Umbilical cord (tissue), 2 donors: Measurements from ENCODE around the gene DSCAM. TPM values are rescaled to one million over a fixed set of nuclear protein-coding genes. Genes with fewer than 3 reads are reported as not detected.
"Not testable (repeated sequence)": the region's sequence is repeated elsewhere in the genome, so short reads cannot be mapped to it uniquely, and the experiment has no call there.

Source experiments
- DNase-seq: peaks from one replicate; pipeline ENCODE4 v3.0.0-alpha.2; 2015; ENCODE audit warnings: low spot score
- total RNA-seq: library from RNA; depleted of rRNA; stranded (reverse); fragments of >200 nt; gene quantifications from one replicate; pipeline ENCODE4 v1.2.3, GENCODE V29; 2014; ENCODE audit warnings: low replicate concordance; ENCODE audit not compliant: insufficient read depth

Gene DSCAM
- total RNA-seq, 1 donor from 2014 or later, result 0.24 TPM

GRCh38 chr21:40182491-40182890 lies 664.5 kb downstream of the DSCAM start:
- DNase-seq, result not testable (repeated sequence)

GRCh38 chr21:40179166-40179565 lies 667.8 kb downstream of the DSCAM start:
- no peak for DNase-seq

- no peak for DNase-seq
These were observed 668.2 kb downstream of the DSCAM start for GRCh38 chr21:40178726-40179125.

- no peak for DNase-seq
These were observed 669.0 kb downstream of the DSCAM start for GRCh38 chr21:40177979-40178378.

GRCh38 chr21:40176724-40177123 lies 670.2 kb downstream of the DSCAM start:
- DNase-seq, result no peak

- DNase-seq, result no peak
These were observed 673.1 kb downstream of the DSCAM start for GRCh38 chr21:40173816-40174215.

DNA sequence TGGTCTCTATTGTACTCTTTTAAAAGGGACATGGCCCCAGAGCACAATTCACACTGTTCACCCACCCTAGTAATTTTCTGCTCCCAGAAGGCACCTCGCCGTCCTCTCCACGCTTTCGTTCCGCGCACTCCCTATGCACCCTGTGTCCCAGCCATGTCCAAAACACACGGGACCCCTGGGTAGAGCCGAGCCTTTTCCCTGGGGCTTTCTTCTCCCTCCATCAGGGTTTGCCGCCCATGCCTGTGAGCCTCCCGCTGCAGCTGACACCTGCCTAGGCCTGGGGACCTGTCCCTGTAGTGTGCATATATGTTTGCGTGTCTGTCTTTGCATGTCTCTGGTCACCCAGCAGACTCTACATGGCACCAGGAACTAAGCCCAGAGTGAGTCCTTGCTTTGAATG lies 677.0 kb downstream of the DSCAM start:
- DNase-seq, result no peak

- no peak for DNase-seq
These were observed 680.6 kb downstream of the DSCAM start for GRCh38 chr21:40166291-40166843.

DNA sequence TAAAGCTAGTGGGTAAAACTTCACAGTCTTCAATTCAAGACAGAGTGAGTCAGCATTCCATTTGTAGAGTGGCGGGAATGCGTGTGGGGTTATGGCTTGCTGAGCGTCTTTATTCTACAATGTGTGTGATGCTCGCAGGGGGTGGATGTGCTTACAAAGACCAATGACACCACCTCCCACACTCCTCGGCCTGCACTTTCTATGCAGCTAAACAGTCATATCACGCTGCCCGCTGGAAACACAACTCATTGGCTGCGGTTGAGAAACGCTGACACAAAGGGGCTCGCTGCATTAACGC lies 681.2 kb downstream of the DSCAM start:
- DNase-seq, result no peak

- DNase-seq, result no peak
These were observed 681.8 kb downstream of the DSCAM start for GRCh38 chr21:40164905-40165772.

GRCh38 chr21:40162075-40162474 lies 684.9 kb downstream of the DSCAM start:
- DNase-seq, result no peak

GRCh38 chr21:40160911-40161310 lies 686.0 kb downstream of the DSCAM start:
- DNase-seq, result no peak

- DNase-seq, result no peak
These were observed 688.6 kb downstream of the DSCAM start for GRCh38 chr21:40158366-40158765.

DNA sequence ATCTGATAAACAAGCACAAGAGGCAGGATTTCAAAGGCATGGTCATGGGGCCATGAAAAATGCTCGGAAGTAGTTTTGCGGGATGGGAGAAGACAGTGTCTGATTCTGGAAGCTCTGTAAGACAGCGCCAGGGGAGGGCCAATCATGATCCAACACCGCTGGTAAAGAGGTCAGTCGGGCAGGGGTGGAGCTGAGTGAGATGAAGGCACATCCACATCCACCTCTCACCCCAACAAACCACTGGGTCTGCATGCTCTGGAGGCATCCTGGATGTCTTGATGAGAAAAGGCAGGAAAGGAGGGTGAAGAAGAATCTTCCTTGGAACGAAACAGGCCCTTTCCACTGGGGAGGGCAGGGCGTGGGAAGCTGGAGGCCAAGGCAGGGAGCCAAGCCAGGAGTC lies 691.4 kb downstream of the DSCAM start:
- no peak for DNase-seq

GRCh38 chr21:40153351-40153750 lies 693.6 kb downstream of the DSCAM start:
- no peak for DNase-seq

DNA sequence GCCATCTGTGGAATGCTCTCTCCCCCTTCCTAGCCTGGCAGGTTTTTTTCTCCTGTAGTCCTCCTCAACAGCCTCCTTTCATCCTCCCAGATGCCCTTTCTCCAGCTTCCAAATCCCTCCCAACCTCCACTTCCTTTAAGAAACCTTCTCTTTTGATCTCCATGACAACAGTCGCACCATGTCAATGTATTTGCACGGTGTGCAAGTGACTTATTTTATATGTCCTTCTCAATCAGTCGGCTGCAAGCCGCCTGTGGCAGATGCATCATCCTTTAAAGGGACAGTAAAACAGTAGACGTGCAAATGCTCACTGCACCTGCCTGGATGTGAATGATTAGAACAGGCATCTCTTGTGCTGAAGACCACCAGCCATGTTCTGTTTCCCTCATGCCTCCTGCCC lies 694.5 kb downstream of the DSCAM start:
- DNase-seq, result no peak

- DNase-seq, result no peak
These were observed 695.3 kb downstream of the DSCAM start for GRCh38 chr21:40151611-40152010.

GRCh38 chr21:40146216-40146837 lies 700.6 kb downstream of the DSCAM start:
- no peak for DNase-seq

- peak; percentile 64 for DNase-seq
These were observed 703.0 kb downstream of the DSCAM start for GRCh38 chr21:40143822-40144525.

- no peak for DNase-seq
These were observed 705.3 kb downstream of the DSCAM start for GRCh38 chr21:40141621-40142020.

DNA sequence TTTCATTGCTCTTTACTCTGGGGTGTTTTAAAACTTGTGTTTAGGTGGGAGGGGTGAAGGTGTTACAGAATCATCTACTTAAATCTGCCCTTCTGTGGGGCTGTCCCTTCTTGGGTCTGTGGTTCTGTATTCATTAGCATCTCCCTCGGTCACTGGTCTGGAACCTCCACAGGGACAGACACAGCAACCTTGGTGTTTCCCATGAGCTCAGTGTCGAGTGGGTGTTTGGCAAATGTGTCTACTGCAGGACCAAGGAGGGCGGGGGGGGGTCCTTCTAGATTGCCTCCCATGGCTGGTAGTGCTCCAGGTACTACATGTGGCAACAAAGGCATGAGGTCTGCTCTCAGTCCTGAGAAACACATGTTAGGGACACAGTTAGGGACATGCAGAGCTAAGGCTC lies 706.3 kb downstream of the DSCAM start:
- no peak for DNase-seq

DNA sequence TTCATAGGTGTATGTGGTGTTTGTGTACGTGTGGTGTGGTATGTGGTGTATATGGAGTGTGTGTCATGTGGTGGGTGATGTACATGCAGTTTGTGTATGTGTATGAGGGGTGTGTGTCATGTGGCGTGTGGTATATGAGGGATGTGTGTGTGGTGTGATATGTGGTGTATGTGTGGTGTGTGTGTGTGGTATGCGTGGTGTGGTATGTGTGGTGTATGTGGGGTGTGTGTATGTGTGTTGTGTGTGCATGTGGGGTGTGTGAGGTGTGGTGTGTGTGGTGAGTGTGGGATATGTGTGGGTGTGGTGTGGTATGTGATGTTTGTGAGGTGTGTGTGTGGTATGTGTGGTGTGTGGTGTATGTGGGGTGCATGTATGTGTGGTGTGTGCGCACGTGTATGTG lies 707.3 kb downstream of the DSCAM start:
- no peak for DNase-seq
